ENCODE data around the gene EFCAB13.

EFCAB13 gene

DNA sequence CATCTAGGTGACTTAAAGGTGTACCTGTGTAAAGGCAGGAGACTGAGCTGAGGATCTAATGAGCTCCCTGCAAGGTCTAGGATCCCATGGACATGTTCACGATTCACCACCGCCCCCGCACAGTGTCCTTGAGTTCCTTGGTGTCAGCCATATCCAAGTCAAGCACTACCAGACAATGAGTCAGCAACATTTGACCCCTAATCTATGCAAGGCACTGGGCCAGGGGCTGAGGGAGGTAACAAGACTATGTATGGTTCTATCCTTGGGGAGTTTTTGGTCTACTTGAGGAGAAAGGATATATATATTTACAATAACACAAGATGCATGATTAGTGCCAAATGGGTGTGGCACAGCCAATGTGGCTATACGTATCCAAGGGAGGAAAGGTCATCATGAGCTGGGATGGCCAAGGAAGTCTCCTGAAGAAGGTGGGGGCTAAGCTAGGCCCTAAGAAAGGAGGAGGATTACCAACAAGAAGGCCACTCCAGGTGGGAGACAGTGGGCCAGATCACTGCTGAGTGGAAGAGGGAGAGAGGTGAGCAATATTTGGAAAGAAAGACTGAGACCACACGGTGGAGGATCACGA is 35.1 kb upstream of the EFCAB13 start:
- Mint-ChIP-seq H3K27ac (no peak overlapping the region), H3K4me3 (no peak overlapping the region), H3K27me3 (no peaks in the 10 kb centered on the region), H3K4me1 (no peaks in the 10 kb centered on the region), H3K9me3 (no peaks in the 10 kb centered on the region)
- ATAC-seq (no peak), DNase-seq (no peak)

DNA sequence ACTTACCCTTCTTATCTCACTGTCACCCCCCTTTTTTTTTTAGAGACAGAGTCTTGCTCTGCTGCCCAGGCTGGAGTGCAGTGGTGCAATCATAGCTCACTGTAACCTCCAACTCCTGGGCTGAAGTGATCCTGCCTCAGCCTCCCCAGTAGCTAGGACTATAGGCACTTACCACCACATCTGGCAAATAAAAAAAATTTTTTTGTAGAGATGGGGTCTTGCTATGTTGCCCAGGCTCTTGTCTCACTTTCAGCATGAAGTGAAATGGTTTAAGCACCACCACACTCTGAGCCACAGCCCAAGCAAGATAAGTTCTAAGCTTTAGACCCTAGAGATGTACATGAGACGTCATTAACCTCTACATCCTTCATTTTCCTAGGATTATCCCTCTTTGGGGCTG is 34.5 kb upstream of the EFCAB13 start:
- no peaks in the 10 kb centered on the region for H3K4me1 Mint-ChIP-seq
- no peaks in the 10 kb centered on the region for H3K27me3 Mint-ChIP-seq
- ATAC-seq (no peak), DNase-seq (no peak)
- no peaks in the 10 kb centered on the region for H3K9me3 Mint-ChIP-seq
- no peak overlapping the region for H3K4me3 Mint-ChIP-seq
- H3K27ac Mint-ChIP-seq, result no peak overlapping the region

DNA sequence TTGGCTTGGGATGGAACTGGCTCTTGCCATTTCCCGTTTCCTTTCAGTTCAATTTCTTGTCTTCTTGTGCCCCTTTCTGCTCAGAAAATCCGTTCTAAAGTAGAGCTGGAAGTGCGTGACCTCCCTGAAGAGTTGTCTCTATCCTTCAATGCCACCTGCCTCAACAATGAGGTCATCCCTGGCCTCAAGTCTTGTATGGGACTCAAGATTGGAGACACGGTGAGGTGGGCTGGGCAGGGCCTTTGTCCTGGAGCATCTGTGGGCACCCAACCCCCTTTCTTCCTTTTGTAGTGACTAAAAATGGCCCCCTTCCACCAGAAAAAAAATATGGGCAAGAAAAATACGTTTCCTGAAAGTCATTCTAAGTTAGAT is 32.9 kb upstream of the EFCAB13 start:
- H3K4me1 Mint-ChIP-seq, result no peaks in the 10 kb centered on the region
- no peaks in the 10 kb centered on the region for H3K27me3 Mint-ChIP-seq
- ATAC-seq (no peak), DNase-seq (no peak)
- H3K9me3 Mint-ChIP-seq, result no peaks in the 10 kb centered on the region
- H3K4me3 Mint-ChIP-seq, result no peak overlapping the region
- no peak overlapping the region for H3K27ac Mint-ChIP-seq

DNA sequence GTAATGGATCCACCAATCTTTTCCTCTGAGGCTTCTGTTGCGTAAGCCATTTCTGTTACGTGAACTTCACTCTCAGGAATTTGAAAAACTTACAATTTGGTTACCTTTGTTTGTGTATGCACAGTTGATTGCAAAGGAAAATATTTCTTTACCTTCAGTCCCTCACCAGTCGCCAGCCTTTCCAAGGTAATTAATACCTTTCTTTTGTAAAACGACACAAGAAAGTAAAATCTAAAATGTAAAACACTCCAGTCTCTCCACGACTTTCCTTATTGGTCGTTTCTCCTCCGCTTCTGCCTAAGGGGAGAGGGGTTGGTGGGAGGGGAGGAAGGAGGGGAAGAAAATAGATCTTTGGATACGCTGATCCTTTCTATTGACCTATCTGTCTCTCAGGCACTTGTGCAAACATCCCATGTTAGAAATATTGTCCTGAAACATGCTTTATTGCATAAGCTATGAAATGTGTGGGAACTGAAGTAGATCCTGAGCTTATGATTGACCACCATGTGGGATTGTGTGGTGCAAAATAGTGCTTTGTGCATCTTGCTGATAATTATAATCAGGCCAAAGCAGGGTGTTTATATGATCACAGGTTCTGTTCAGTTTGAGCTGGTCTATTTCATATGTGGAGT is 32.4 kb upstream of the EFCAB13 start:
- Mint-ChIP-seq H3K9me3 (no peaks in the 10 kb centered on the region), H3K4me1 (no peaks in the 10 kb centered on the region), H3K27me3 (no peaks in the 10 kb centered on the region), H3K4me3 (no peak overlapping the region), H3K27ac (peak overlapping the region in 1 of 2 donors; percentile 22)
- ATAC-seq (no peak), DNase-seq (no peak)

DNA sequence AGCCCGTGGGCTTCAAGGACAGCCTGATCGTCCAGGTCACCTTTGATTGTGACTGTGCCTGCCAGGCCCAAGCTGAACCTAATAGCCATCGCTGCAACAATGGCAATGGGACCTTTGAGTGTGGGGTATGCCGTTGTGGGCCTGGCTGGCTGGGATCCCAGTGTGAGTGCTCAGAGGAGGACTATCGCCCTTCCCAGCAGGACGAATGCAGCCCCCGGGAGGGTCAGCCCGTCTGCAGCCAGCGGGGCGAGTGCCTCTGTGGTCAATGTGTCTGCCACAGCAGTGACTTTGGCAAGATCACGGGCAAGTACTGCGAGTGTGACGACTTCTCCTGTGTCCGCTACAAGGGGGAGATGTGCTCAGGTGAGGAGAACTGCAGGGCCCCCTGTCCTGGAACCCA is 31.5 kb upstream of the EFCAB13 start:
- H3K9me3 Mint-ChIP-seq, result no peaks in the 10 kb centered on the region
- no peak for ATAC-seq
- no peak for DNase-seq
- no peaks in the 10 kb centered on the region for H3K4me1 Mint-ChIP-seq
- no peak overlapping the region for H3K4me3 Mint-ChIP-seq
- no peaks in the 10 kb centered on the region for H3K27me3 Mint-ChIP-seq
- no peak overlapping the region for H3K27ac Mint-ChIP-seq

DNA sequence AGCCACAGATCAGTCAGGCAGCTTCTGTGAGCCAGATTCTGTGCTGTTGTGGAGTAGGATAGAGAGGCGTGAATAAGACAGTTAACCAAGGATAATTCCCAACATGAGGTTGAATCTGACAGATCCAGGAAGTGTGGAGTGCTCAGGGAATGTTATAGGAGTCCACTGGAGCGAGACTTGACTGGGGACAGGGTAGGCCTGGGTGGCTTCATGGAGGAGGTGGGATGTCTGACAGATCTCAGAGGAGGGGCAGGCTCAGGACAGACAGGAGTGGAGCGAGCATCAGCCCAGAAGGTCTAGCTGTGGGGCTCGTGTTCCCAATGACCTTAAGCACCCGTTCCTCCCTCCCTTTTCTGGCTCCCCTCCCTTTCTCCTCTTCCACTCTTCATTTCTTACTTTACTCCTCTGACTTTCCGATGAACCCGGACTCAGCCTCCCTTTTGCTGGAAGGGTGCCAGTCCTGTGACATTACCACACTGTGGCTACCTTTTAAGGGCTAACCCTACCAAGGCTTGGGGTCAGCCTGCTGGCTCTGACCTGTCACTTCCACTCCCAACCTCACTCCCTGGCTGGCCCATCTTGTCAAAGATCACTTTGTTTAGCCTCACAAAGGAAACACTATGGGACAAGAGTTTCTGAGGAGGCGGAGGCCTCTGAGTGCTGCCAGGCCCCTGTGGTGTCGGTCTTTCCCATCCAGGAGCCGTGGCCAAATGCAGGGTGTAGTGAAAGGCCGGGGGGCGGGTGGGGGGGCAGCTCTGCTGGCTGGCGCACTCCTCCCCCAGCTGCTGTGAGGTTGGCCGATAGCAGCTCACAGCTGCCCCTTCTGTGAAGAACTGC is 28.5 kb upstream of the EFCAB13 start:
- ATAC-seq (no peak), DNase-seq (no peak)
- Mint-ChIP-seq H3K4me3 (no peak overlapping the region), H3K27ac (peak overlapping the region in 1 of 2 donors; percentile 86), H3K4me1 (no peaks in the 10 kb centered on the region), H3K27me3 (no peaks in the 10 kb centered on the region), H3K9me3 (no peaks in the 10 kb centered on the region)

DNA sequence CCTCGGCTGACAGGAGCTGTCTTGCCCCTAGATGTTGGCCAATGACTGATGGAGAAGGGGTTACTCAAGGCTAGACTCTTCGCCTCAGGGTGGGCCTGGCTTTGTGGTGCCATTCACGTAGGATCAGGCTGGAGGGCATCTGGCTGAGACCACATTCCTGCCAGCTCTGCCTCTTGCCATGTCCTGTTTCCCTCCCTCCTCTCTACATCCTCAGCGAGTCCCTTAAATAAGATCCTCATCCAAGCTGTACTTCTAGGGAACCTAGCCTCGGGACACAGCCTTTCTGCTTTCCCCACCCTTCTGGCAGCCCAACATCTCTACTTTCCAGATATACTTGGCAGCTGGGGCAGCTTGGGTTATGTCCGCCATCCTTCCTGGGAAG is 27.9 kb upstream of the EFCAB13 start:
- ATAC-seq (no peak), DNase-seq (no peak)
- H3K9me3 Mint-ChIP-seq, result no peaks in the 10 kb centered on the region
- no peak overlapping the region for H3K27ac Mint-ChIP-seq
- no peaks in the 10 kb centered on the region for H3K27me3 Mint-ChIP-seq
- H3K4me3 Mint-ChIP-seq, result no peak overlapping the region
- H3K4me1 Mint-ChIP-seq, result no peaks in the 10 kb centered on the region

DNA sequence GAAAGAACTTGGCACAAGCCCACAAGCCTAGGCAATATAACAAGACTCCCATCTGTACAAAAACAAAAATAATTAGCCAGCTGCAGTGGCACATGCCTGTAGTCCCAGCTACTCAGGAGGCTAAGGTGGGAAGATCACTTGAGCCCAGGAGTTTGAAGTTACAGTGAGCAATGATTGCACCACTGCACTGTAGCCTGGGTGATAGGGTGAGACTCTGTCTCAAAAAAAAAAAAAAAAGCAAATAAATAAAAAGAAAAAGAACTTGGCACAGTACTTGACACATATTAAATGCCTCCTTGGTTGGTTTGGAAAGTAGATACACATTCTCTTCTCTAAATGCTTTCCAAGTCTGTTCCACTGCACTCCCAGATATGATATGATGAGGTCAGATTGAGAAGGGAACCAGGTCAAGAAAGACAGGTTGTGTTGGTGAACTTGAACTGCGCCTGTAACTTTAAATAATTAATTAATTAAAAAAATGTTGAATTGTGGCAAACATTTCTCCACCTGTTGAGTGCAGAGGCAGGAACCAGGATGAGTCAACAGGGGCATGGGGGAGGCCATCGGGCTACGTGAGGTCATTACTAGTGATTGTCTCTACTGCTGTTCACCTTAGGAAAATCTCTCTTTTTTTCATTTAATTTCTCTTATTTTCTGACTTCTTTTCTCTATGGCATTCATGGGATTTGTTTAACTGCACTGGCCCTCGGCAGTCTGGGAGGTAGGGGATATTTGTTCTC is 25.9 kb upstream of the EFCAB13 start:
- no peaks in the 10 kb centered on the region for H3K4me1 Mint-ChIP-seq
- H3K27me3 Mint-ChIP-seq, result no peaks in the 10 kb centered on the region
- DNase-seq (no peak), ATAC-seq (no peak)
- peaks cover 11 to 13% of the 10 kb centered on the region in 2 donors for H3K9me3 Mint-ChIP-seq
- H3K27ac Mint-ChIP-seq, result no peak overlapping the region
- H3K4me3 Mint-ChIP-seq, result no peak overlapping the region

DNA sequence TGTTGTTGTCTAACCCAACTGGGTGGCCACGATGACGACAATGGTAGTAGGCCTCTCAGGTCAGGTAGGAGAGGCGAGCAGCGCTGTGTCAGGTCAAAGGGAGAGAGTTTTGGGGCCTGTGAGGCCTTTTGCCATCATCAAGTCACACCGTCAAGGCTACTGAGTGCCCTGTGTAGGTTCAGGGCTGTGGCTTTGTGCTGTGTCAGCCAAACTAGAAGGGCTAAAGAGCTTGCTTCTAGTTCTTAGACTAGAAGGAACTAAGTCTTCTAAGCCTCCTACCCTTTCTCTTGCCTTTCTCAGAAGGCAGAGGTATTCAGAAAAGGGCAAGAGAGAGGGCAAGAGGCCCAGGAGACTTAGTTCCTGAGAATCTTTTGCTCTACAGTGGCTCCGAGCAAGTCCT is 25.0 kb upstream of the EFCAB13 start:
- no peak overlapping the region for H3K4me3 Mint-ChIP-seq
- no peak for DNase-seq
- H3K27ac Mint-ChIP-seq, result no peak overlapping the region
- H3K4me1 Mint-ChIP-seq, result no peaks in the 10 kb centered on the region
- peaks cover 11 to 14% of the 10 kb centered on the region in 2 donors for H3K9me3 Mint-ChIP-seq
- no peak for ATAC-seq
- H3K27me3 Mint-ChIP-seq, result no peaks in the 10 kb centered on the region

DNA sequence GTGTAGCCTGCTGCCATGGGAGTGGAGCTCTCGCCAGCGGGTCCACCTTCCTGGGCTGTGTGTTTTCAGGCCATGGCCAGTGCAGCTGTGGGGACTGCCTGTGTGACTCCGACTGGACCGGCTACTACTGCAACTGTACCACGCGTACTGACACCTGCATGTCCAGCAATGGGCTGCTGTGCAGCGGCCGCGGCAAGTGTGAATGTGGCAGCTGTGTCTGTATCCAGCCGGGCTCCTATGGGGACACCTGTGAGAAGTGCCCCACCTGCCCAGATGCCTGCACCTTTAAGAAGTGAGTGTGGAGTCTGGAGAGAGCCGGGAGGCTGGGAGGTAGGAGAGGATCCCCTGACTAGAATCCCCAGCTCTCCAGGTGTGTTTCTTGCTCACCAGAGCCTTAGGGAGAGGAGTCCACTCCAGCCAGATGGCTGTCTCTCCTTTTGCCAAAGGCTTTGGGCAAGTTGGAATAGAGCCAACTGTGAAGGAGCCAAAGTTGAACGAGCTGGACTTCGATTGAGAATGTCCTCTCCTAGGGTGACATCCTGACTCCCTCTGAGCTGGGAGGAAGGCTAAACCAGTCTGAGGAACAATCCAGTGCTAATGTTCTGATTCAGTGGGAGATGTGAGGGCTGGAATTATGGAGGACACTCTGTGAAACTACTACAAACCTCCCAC is 24.4 kb upstream of the EFCAB13 start:
- H3K4me1 Mint-ChIP-seq, result no peaks in the 10 kb centered on the region
- ATAC-seq (no peak), DNase-seq (no peak)
- peaks cover 11 to 14% of the 10 kb centered on the region in 2 donors for H3K9me3 Mint-ChIP-seq
- H3K27ac Mint-ChIP-seq, result no peak overlapping the region
- no peak overlapping the region for H3K4me3 Mint-ChIP-seq
- H3K27me3 Mint-ChIP-seq, result no peaks in the 10 kb centered on the region

DNA sequence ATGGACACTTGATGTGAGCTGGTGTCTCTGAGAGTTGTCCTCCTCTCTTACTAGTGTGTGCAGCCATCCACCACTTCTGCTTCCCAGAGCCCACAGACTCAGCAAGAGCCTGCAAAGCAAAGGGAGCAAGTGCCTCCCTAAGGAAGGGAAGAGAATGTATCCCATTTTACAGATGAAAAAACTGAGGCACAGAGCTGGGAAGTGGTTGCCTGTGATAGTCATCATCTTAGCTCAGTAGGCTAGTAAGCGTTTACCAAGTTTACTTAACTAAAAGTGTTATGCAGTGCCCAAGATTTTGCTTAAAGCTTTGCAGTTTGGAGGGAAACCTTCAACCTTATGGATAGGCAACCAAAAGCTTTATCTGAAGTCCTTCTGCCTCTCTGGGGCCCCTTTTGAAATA is 23.0 kb upstream of the EFCAB13 start:
- Mint-ChIP-seq H3K9me3 (peaks cover 11 to 14% of the 10 kb centered on the region in 2 donors), H3K4me3 (no peak overlapping the region), H3K27ac (no peak overlapping the region), H3K27me3 (no peaks in the 10 kb centered on the region), H3K4me1 (peaks cover 9% of the 10 kb centered on the region)
- DNase-seq, result no peak
- ATAC-seq, result no peak

DNA sequence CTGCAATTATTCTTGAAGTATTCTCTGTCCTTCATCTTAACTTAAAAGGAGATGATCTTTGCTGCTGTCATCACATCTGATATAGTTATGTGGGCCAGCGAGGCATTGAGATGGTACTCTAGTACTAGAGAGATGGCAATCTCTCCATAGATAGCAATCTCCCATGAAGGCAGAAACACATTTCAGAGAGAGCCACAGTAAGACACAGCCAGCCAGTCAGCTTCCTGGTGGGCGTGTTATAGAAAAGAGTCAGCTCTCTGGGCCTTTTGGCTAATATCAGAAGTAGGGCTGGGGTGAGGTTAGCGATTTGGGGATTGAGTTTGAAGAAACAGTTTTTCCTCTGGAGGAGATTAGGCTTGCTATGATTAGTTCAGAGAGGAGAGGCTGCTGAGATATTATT is 22.6 kb upstream of the EFCAB13 start:
- Mint-ChIP-seq H3K27me3 (no peaks in the 10 kb centered on the region), H3K4me1 (peaks cover 13% of the 10 kb centered on the region), H3K4me3 (no peak overlapping the region), H3K27ac (no peak overlapping the region), H3K9me3 (peaks cover 11 to 14% of the 10 kb centered on the region in 2 donors)
- DNase-seq, result no peak
- no peak for ATAC-seq

DNA sequence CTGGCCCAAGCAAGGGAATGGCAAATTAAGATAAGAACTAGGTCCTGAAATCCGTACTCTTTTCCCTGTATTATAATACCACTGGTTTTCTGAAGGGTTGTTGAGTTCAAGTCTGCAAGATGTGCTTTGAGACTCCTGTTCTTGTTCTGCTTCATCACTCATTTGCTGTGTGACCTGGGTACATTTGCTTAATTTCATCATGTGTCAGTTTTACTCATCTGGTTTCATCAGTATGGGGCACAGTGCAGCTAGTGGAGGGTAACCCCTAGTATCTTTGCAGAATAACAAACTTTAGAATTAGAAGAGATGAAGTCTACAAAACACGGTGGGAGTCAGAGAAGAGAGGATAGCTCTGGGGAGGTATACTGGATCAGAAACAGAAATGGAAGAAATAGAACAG is 21.9 kb upstream of the EFCAB13 start:
- H3K27ac Mint-ChIP-seq, result peak overlapping the region in 1 of 2 donors; percentile 22
- H3K27me3 Mint-ChIP-seq, result no peaks in the 10 kb centered on the region
- ATAC-seq (no peak), DNase-seq (no peak)
- H3K4me1 Mint-ChIP-seq, result peaks cover 16% of the 10 kb centered on the region
- peaks cover 11 to 14% of the 10 kb centered on the region in 2 donors for H3K9me3 Mint-ChIP-seq
- no peak overlapping the region for H3K4me3 Mint-ChIP-seq

DNA sequence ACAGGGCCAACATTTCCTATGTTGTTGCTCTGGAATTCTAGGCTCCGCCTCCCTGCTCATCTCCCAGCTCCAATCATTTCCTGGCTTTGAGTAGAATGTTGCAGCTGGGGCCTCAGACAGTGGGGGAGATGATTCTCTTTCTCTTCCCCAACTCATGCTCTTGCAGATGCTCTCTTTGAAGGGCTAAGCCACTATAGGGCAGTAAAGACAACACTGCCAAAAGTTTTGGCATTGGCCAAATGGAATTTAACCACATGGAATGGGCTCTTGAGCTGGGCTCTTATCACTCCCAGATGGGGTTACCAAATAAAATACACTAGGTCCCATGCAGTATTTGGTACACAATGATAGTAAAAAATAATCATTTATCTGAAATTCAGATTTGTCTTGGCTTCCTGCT is 19.6 kb upstream of the EFCAB13 start:
- no peak for DNase-seq
- ATAC-seq, result no peak
- Mint-ChIP-seq H3K27ac (peak overlapping the region in 1 of 2 donors; percentile 83), H3K27me3 (no peaks in the 10 kb centered on the region), H3K9me3 (peaks cover 11 to 14% of the 10 kb centered on the region in 2 donors), H3K4me1 (peaks cover 16% of the 10 kb centered on the region), H3K4me3 (no peak overlapping the region)

DNA sequence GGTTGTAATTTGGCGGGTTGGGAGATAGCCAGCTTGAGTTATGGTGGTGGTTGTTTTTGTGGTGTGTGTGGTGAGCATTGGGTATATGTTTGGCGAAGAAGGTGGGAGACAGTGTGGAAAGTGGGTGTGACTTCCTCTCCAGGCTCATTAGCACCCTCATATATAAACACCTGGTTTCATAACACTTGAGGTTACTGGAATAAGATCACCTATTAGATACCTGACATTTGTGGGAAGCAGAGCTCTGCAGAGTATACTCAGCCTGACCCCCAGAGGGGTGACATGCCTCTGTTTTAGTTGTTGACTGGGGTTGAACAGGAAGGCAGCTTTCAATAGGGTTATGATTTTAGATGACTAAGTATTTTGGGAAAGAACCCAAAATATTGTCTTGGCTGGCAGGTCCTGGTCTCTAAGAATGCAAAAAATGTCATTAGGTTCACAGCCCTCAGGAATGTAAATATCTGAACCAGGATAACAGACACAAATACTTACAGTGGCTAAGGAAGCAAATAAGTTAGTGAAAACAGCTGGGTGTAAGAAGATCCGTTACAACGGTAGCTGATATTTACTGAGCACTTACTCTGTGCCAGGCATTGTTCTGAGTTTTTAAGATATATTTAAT is 18.3 kb upstream of the EFCAB13 start:
- peak; percentile 77 for ATAC-seq
- DNase-seq, result no peak
- peaks cover 16% of the 10 kb centered on the region for H3K4me1 Mint-ChIP-seq
- no peaks in the 10 kb centered on the region for H3K27me3 Mint-ChIP-seq
- no peak overlapping the region for H3K4me3 Mint-ChIP-seq
- H3K27ac Mint-ChIP-seq, result peak overlapping the region; percentile 0 to 6
- peaks cover 11 to 14% of the 10 kb centered on the region in 2 donors for H3K9me3 Mint-ChIP-seq
